GM21825 (cell line): ENCODE results near the gene LRBA.
"Not testable (repeated sequence)": the region's sequence is repeated elsewhere in the genome, so short reads cannot be mapped to it uniquely, and the experiment has no call there.

Experiments used
- ATAC-seq: cut with Tn5 transposase; IDR thresholded peaks from one replicate; pipeline ENCODE4 v1.9.1; 2021; ENCODE audit warnings: mild to moderate bottlenecking, moderate library complexity; ENCODE audit not compliant: unreplicated experiment

LRBA gene

DNA sequence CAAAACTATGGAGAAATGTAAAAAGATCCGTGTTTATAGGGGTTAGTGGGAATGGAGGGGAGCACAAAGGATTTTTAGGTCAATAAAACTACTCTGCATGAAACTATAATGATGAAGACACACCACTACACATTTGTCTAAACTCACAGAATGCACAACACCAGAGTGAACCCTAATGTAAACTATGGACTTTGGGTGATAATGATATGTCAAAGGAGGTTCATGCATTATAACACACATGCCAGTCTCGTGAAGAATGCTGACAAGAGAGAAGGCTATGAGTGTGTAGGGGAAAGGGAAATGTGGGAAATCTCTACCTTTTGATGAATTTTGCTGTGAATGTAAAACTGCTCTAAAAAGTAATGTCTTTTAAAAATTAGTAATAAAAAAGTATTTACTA is 249.9 kb downstream of the LRBA start:
- ATAC-seq = no peak

DNA sequence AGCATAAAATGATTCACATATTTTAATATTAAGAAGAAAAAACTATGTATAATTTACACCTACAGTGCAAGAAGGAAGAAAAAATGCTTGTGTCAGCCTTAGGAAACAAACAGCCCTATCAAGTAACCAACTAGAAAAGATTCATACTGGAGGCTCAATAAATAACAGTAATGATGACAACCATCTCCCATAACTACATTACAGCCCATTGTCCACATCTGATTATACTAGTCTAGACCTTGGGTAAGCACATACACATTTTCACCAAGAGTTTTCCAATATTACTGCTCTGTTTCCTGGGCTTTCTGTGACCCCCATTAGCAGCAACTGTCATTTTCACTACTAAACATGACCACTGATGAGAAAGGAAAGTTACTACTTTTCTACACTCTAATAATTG is 263.4 kb downstream of the LRBA start:
- ATAC-seq = no peak

DNA sequence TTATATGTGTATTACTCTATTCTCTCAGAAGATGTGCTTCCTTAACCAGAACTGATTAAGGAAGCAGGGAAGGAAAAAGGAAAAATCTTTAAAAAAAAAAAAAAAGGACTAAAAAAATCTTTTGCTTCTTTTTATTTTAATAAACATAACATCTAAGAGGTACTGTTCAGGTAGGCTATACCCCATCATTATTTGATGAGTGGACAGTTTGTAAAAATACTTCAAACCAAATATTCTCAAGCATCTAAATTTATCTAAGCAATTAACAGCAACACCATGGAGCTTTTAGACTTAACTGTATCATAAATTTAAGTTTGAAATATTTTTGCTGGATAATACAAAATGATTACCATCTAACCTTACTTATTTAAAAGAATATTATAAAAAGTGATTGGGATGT is 264.3 kb downstream of the LRBA start:
- ATAC-seq = no peak

DNA sequence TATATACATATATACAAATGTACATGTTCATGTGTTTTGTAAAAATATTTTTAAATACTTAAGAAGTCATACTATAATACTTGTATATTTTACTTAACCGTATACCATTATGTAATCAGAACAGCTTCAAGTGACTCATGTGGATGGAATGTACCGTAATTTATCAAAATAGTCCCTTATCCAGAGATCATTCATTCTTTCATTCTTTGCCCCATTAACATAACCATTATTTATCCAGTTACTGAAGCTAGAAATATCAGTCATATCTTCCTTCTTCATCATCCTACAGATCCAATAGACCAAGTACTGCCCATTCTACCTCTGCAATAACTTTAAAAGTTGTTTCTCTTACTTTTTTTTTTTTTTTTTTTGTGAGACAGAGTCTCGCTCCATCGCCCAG is 268.9 kb downstream of the LRBA start:
- ATAC-seq = no peak

DNA sequence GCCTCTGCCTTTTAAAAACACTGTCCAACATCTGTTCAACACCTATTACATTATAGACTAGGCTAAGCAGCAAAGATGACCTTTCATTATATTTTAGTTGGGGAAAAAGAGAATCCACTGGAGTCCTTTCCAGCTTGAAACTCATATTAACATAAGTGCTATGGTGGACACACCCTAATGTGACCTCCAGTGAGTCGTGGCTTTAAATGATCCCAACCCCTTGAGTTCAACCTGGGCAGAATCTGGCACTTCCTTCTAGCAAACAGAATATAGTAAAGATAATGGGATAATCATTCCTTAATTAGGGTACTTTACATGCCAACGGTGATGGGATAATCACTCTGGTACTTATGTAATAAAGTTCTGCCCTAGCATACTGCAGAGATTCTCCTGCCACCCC is 270.5 kb downstream of the LRBA start:
- ATAC-seq = no peak

DNA sequence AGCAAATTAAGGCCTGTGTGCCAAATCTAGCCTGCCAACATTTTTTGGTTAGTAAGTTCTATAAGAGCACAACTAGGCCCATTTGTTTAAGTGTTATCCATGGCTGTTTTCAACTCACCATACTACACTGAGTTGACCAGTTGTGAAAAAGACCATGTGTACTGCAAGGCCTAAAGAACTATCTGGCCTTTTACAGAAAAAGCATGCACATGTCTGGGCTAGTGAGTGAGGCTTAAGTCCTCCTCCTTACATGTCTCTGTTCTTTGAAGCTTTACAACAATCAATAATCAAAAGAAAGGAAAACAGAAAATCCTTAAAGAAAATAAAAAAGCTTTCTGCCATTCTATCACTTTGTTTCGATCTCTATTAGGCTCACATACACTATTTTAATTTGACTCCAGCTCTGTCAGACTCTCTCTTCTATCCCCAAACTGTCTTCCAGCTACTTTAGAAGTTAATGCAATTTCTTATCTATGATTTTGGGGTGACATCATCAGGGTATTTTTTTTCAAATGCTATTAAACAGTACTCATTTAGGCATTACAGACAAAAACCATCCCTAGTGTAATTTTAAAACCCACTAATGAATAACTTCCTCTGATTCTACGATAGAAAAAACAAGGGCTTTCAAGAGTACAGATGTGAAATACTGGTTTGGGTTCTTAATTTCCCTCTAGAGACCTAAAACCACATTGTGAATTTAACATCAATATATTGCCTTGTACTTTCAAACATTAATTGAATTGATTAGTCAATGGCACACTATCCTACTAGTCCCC is 271.3 kb downstream of the LRBA start:
- ATAC-seq = no peak

DNA sequence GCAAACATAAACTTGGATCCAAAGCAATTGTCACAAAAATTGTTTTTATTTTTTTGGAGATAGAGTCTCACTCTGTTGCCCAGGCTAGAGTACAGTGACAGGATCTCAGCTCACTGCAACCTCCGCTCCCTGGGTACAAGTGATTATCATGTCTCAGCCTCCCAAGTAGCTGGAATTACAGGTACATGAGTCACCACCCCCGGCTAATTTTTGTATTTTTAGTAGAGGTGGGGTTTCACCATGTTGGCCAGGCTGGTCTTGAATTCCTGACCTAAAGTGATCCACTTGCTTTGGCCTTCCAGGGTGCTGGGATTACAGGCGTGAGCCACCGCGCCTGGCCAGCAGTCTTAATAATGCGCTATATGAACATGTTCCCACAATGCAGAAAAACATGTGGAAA is 272.2 kb downstream of the LRBA start:
- ATAC-seq = not testable (repeated sequence)

DNA sequence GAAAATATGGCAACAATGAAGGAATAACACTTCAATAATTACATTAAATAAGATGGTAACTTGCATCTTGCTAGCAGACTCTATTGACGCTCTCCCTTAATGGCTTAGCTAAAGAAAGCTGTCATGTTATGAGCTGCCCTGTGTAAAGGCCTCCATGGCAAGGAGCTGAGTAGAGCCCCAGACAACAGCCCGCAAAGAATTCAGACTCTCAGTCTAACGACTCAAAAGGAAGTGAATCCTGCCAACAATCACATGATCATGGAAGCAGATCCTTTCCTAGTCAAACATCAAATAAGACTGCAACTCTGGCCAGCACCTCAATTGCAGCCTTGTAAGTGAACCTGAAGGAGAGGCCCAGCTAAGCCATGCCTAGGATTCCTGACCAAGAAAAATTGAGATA is 275.5 kb downstream of the LRBA start:
- ATAC-seq = no peak

DNA sequence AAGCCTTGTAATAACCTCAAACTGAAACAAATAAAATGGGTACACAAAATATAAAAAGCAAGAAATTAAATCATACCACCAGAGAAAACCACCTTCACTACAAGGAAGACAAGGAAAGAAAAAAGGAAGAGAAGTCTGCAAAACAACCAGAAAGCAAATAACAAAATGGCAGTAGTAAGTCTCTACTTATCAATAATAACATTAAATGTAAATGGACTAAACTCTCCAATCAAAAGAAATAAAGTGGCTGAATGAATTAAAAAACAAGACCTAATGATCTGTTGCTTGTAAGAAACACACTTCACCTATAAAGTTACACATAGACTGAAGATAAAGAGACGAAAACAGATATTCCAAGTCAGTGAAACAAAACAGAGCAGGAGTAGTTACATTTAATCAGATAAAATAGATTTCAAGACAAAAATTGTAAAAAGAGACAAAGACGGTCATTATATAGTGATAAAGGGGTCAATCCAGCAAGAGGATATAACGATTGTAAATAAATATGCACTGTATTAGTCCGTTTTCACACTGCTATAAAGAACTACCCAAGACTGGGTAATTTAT is 289.0 kb downstream of the LRBA start:
- no peak for ATAC-seq

DNA sequence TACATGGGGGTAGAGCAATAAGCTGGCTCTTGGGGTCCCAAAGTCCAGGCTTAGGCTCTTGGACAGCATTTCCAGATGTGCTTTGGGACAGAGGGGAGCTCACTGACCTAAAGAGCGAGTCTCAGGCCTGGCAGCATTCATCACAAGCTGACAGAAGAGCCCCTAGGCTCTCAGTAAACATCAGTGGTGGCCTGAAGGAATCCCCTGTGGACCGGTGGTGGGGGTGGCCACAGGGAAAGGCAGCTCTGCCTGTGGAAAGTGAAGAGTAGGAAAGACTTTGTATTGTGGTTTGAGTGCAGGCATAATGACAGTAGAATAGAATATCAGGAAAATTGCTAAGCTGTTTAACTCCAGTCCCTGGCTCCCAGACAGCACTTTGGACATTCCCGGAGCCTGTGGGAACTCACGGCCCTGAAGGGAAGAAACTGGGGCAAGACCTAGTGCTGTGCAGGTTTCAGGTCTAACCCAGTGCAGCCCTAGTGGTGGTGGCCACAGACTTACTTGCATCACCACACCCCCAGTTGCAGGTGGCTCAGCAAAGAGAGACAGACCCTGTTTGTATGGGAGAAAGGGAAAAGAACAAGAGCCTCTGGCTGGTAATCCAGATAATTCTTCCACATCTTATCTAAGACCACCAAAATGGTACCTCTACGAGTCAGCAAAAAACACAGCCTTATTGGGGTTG is 291.2 kb downstream of the LRBA start:
- no peak for ATAC-seq

DNA sequence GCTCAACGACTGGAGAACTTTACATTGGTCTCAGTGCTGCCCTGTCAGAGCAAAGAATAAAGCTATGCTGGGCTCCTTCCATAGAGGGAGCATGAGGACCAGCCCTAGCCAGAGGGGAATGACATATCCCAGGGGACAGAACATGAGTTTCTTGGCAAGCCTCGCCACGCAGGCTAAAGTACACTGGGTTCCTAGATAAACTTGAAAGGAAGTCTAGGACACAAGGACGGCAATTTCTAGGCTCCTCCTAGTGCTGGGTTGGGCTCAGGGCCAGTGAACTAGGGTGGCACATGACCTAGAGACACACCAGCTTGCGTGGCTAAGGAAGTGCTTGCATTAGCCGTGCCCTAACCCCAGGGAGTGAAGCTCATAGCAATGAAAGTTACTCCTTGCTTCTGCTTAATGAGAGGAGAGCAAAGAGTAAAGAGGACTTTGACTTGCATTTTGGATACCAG is 292.1 kb downstream of the LRBA start:
- ATAC-seq = no peak

DNA sequence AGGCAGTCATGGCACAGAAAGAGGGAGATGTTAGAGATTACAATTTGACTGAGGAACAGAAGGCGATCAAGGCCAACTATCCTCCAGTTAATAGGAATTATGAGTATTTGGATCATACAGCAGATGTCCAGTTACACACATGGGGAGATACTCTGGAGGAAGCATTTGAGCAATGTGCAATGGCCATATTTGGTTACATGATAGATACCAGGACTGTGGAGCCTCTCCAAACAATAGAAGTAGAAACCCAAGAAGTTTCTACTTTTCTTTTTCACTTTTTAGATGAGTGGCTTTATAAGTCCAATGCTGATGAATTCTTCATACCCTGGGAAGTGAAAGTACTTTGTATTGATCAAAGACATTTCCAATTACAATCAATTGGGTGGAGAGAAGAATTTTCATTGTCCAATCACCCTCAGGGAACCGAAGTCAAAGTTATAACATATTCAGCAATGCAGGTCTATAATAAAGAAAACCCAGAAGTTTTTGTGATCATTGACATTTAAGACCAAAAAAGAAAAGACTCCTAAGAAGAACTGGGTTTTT is 294.0 kb downstream of the LRBA start:
- no peak for ATAC-seq

DNA sequence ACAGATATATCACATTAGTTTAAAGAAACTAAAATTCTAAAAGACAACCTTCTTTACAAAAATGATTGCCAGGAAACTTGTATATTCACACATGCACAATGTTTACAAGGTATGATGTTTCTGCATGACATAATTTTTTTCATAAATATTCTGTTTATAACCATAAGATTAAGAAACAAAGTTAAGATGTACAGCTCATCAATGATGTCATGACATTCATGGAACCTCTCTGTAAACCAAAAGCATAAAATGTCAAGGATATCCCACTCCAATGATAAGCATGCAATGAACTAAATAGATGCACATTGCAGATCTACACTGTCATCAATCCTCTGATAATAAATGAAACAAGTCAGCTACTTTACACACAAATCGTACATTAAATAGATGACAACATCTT is 297.1 kb downstream of the LRBA start:
- no peak for ATAC-seq

DNA sequence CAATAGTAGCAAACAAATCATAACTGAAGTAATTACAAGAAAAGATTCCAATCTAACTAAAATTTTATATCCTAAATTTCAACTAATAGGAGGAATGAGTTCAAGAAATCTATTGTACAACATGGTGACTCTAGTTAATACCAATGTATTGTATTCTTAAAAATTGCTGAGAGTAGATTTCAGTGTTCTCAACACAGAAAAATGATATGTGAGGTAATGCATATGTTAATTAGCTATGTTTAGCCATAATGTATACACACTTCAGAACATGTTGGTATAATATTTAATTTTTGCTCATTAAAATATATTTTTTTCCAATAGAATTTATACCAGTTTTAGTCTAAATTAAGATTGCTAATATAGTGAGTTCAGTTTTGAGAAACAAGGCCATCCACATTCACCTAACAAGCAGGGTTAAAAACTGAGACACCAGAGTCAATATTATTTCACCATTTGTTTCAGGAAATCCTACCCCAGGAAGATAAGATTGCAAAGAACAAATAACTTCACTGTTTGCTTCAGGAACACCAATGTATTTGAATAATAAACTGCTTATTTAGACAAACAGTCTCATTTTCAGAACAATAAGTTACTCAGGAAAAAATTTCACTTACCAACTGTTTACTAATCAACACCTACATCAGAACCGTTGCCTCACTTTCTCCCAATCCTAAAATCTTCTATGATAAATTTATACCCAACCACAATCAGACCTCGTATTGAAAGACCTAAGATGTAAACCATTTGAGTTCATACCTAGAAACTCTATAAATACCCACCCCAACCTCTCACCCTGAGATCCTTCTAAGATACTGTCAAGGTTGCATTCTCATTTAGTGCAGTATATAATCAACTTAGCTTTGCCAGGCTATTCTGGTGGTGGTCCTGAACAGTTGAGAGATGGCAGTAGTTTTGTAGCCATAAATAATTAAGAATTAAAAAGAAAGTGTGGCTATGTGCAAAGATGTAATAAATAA is 300.3 kb downstream of the LRBA start:
- no peak for ATAC-seq

DNA sequence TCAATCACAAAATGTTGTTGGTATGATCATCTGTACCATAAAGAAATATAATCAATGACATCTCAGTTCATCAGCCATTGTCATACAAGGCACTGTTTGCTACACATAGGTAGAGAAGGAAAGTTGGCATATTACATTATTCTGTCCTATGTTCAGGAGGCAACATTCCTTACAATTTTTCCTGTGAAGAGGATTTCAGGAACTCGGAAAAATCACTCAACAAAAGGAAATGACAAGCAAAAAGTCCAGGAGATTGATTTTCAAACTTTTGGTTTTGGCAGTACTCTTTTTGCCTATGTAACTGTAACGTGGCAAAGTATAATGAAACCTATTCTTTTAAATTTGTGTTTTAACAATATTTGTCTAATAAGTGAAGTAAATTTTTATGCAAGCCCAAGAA is 301.8 kb downstream of the LRBA start:
- ATAC-seq = no peak

DNA sequence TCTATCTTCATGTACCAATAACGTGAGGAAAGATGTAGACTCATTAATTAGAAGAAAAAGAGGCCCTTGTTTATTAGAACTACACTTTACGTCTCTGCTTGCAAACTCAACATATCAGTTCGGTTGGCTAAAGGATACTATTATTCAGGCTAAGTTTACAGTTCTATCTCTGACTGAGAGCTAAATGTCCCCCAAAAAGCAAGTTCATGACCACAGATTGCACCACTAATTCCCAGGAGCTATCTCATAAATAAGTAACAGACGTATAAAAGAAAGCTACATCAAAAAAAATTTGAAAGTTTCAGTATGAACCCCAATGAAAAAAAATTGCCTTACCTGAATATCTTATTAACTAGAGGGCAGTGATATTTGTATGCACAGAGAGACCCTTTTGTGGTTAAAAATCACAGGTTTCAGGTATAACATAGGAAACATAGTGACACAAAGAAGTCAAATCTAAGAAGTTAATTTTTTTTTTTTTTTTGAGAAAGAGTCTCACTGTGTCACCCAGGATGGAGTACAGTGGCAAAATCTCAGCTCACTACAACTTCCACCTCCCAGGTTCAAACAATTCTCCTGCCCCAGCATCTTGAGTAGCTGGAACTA is 304.2 kb downstream of the LRBA start:
- ATAC-seq = no peak

DNA sequence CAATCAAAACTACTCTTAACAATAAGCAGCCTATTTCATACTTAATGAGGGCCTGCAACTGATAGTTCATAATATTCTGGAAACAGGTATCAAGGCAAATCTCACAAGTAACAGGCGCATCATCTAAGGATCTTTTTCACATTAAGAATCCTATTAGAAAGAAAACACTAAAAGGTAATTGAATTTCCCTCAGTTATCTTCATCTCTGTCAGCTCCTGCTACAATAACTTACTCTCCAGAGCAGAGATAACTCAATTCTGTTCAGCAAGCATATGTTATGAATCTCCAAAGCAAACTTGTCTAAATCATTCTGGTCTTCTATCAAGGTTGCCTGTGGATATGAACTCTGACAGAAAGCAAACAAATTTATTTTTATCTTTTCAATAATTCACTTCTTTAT is 307.1 kb downstream of the LRBA start:
- no peak for ATAC-seq

DNA sequence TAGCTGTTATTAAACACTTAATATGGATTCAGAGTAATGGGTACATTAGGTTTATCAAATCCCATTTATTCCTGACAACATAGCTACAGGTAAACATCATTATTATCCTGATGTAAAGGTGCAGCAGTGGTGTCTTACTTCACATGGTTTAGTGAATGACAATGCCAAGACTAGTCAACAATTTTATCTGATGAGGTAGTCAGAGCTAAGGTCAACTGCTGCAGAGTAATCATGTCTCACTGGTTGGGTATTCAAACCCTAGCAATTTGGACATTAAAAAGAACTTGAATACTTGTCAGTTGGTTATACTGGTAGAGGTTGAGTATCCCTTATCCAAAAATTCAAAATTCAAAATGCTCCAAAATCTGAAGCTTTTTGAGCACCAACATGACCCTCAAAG is 315.5 kb downstream of the LRBA start:
- no peak for ATAC-seq

DNA sequence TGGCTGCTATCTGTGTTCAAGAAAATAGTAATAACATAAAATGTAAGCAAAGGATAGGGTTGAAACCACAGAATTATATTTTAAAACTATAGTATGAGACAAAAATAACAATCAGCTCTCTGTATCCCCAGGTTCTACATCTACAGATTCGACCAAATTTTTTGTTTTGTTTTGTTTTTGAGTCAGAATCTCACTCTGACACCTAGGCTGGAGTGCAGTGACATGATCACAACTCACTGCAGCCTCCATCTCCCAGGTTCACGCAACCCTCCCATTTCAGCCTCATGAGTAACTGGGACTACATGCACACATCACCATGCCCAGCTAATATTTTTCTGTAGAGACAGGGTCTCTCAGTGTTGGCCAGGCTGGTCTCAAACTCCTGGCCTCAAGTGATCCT is 319.9 kb downstream of the LRBA start:
- no peak for ATAC-seq

DNA sequence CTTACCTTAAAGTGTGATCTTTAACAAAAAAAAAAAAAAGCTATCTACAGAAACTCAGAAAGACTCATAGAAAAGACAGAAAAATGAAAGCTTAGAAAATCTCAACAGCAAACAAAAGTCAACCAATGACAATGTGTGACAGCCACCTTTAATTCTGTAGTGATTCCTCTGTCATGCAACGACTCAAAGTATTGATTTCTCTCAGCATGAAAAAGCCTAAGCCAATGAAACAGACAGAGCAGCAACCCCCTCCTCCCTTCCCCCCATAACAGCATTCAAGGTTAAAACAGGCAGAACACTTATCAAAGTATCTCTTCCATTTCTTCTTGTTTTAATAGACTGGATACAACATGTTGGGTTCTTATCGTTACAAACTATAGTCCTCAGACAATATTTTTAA is 320.6 kb downstream of the LRBA start:
- no peak for ATAC-seq
